Dendritic cell treated with granulocyte-macrophage colony-stimulating factor and Interleukin-4, amounts not matched to agents 40 ng/mL and 50 ng/mL, for 4 days (primary cell): ENCODE measurements around the gene CDK17.

Experiments used
- H3K27ac Mint-ChIP-seq: one replicate; pipeline ENCODE4 v1.8.0; 2022; ENCODE audit warnings: mild to moderate bottlenecking, mixed read lengths
- H3K27me3 Mint-ChIP-seq: one replicate; pipeline ENCODE4 v1.8.0; 2022; ENCODE audit warnings: mild to moderate bottlenecking, mixed read lengths
- H3K36me3 Mint-ChIP-seq: one replicate; pipeline ENCODE4 v1.8.0; 2022; ENCODE audit warnings: low read depth, mixed read lengths
- H3K4me1 Mint-ChIP-seq: one replicate; pipeline ENCODE4 v1.8.0; 2022; ENCODE audit warnings: low read depth, mixed read lengths
- H3K4me3 Mint-ChIP-seq: one replicate; pipeline ENCODE4 v1.8.0; 2022; ENCODE audit warnings: mild to moderate bottlenecking, moderate library complexity, mixed read lengths
- H3K9me3 Mint-ChIP-seq: one replicate; pipeline ENCODE4 v1.8.0; 2022; ENCODE audit warnings: mixed read lengths
- intact Hi-C: fragments of 100-400 bp; cut with micrococcal nuclease; formaldehyde crosslinking; loops from one replicate; pipeline ENCODE4 v1.15.0; 2022

CDK17 gene

DNA sequence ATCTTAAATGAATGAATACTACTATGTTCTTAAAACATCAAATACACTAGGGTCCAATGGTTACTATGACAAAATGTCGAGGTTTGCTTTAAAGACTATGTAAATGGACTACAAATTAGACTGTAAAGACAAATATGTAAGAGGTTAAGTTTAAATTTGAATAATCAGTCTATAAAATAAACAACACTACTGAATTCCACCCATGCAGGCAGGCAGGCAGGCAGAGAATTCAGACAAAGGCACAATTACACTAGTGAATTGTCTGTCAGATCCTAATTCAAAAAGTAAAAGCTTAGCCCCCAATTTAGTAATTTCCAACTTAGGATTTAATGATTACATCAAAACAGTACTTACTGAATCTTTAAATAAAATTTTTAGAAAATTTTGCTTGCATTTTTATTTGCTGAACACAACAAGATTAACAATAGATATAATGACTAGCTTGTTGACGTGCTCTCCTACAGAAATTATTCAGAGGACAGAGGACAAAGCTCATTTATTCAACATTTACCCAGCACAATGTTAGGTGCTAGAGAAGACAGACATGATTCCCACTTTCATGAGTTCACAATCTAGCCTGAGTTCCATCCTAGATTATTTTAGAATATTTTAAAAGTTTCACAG lies 97.4 kb downstream of the CDK17 start:
- H3K4me3 Mint-ChIP-seq: no peak overlapping the region
- no peaks in the 10 kb centered on the region for H3K27me3 Mint-ChIP-seq
- H3K9me3 Mint-ChIP-seq: no peaks in the 10 kb centered on the region
- intact Hi-C loops: loop anchor here (10.0 kb wide), 1 partner anchor 72 kb away; no protein-coding TSS in a partner anchor
- H3K4me1 Mint-ChIP-seq: no peaks in the 10 kb centered on the region
- no peak overlapping the region for H3K27ac Mint-ChIP-seq
- H3K36me3 Mint-ChIP-seq: peaks cover 19% of the 10 kb centered on the region

DNA sequence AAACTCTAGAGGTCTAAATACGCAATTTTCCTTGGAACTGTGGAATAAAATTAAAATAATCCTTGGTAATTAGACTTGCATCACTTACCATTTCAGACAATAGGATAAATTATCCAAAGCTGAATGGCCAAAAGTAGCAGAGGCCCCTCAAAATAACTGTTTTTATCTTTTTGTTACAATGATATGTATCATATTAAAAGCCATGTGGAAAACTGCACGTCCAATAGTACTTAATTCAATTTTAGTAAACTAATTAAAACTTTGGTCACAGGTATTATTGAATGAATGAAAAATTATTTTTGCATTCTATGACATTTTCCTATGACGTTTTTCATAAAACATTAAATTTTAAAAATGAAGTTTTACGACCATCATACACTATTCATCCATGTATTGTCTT lies 98.5 kb downstream of the CDK17 start:
- H3K4me1 Mint-ChIP-seq: no peaks in the 10 kb centered on the region
- H3K27me3 Mint-ChIP-seq: no peaks in the 10 kb centered on the region
- H3K36me3 Mint-ChIP-seq: peaks cover 22% of the 10 kb centered on the region
- intact Hi-C loops: loop anchor here (10.0 kb wide), 1 partner anchor 73 kb away; no protein-coding TSS in a partner anchor
- H3K9me3 Mint-ChIP-seq: no peaks in the 10 kb centered on the region
- no peak overlapping the region for H3K4me3 Mint-ChIP-seq
- no peak overlapping the region for H3K27ac Mint-ChIP-seq

DNA sequence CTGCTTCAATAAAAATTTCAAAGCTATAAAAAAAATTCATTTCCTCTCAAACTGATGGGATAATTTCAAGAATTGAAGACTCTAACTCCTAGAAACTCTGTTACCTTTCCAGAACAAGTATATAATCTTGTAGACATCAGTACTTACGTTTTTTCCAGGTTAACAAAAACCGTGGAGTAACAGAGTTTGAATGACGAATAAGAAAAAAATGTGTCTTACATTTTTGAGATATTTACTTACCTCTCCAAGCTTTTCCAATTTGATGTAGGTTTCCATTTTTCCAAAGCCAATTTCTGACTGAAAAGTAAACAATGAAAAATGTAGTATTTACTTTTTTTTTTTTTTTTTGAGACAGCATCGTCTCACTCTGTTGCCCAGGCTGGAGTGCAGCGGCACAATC lies 100.2 kb downstream of the CDK17 start:
- H3K4me1 Mint-ChIP-seq: no peaks in the 10 kb centered on the region

DNA sequence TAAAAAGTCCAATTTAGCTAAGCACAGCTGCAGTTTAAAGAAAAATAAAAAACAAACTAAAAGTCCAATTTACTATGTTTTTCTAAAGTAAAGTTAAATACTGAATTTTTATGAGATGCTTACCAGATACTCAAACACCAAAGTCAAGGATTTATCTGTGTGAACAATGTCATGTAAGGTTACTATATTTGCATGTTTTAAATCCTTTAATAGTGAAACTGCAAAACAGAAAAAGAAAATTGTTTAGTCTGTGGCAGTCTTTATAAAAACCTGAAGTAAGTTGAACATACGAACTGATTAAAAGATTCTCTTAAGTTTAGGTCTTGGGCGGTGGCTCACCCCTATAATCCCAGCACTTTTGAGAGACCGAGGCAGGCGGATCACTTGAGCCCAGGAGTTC lies 102.7 kb downstream of the CDK17 start:
- no peaks in the 10 kb centered on the region for H3K9me3 Mint-ChIP-seq
- no peak overlapping the region for H3K27ac Mint-ChIP-seq
- H3K36me3 Mint-ChIP-seq: peaks cover 15% of the 10 kb centered on the region
- intact Hi-C loops: loop anchor here (10.0 kb wide), 1 partner anchor 207 kb away; no protein-coding TSS in a partner anchor
- H3K27me3 Mint-ChIP-seq: no peaks in the 10 kb centered on the region
- H3K4me1 Mint-ChIP-seq: no peaks in the 10 kb centered on the region
- H3K4me3 Mint-ChIP-seq: no peak overlapping the region

More for the DNA sequence above, 100.2 kb downstream of the CDK17 start:
- intact Hi-C loops: loop anchor here (10.0 kb wide), 1 partner anchor 75 kb away; no protein-coding TSS in a partner anchor
- no peak overlapping the region for H3K4me3 Mint-ChIP-seq
- no peak overlapping the region for H3K27ac Mint-ChIP-seq
- peaks cover 15% of the 10 kb centered on the region for H3K36me3 Mint-ChIP-seq
- no peaks in the 10 kb centered on the region for H3K27me3 Mint-ChIP-seq
- no peaks in the 10 kb centered on the region for H3K9me3 Mint-ChIP-seq

DNA sequence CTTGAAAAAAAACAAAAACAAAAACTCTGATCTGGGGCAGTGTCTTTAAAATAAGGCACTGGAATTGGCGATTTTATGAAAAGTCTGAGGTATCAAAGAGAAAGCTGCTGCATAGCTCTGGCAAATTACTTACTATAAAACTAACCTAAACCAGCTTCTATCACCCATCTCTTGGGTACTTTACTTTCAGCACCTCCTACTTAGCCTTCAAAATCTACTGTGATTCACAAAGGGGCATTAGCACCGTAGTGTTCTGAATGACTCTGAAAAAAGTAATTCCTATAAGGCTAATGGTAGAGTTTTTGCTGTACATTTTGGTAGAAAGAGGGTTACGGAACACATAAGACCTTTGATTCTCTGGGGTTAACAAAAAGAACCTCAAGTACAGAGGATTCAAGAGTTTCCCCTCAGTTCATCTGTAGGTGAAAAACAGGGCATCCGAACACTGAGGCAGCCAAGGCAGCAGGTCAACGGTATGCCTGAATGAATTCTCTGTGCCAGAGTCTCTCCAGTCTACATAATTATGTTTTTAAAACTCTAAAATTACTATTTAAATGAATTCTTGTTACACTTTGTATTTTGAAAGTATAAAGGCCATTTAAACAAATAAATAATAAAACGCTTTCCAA lies 104.6 kb downstream of the CDK17 start:
- Mint-ChIP-seq H3K4me1 (no peaks in the 10 kb centered on the region), H3K27ac (no peak overlapping the region), H3K4me3 (no peak overlapping the region), H3K36me3 (peaks cover 15% of the 10 kb centered on the region), H3K27me3 (no peaks in the 10 kb centered on the region), H3K9me3 (no peaks in the 10 kb centered on the region)
- intact Hi-C loops: loop anchor here (10.0 kb wide), 1 partner anchor 209 kb away; no protein-coding TSS in a partner anchor

DNA sequence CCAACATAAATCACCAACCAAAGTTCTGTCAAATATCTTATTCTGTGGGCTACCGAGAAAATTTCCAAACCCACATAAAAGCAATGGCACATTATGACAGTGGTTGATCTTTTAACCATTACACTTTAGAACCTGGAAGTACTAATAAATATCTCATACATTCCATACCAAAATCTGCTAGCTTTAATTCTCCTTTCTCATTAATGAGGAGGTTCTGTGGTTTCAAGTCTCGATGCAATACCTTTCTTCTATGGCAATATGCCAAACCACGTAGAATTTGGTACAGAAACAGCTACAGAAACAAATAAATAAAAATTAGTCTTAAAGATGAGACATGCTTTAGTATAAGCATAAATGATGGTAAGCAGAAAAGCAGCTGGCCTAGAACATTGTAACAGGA lies 105.4 kb downstream of the CDK17 start:
- H3K27me3 Mint-ChIP-seq: no peaks in the 10 kb centered on the region
- H3K36me3 Mint-ChIP-seq: peaks cover 15% of the 10 kb centered on the region
- no peak overlapping the region for H3K27ac Mint-ChIP-seq

DNA sequence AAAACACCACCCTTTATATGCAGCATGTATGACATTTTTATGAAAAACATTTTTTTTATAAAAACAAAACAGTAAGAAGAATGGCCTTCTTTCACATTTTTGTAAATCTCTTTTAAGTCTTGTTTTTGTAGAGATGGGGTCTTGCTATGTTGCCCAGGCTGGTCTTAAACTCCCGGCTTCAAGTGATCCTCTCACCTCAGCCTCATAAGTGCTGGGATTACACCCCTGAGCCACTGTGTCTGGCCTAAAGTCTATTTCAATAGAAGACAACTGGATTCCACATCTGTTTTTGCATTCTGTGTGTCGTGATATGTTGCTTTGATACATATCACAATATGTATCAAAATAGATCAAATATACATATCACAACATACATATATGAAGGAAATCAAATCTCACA lies 107.1 kb downstream of the CDK17 start:
- Mint-ChIP-seq H3K9me3 (no peaks in the 10 kb centered on the region), H3K4me1 (no peaks in the 10 kb centered on the region), H3K4me3 (no peak overlapping the region), H3K27ac (no peak overlapping the region), H3K27me3 (no peaks in the 10 kb centered on the region), H3K36me3 (peaks cover 23% of the 10 kb centered on the region)
- intact Hi-C loops: loop anchor here (10.0 kb wide), 1 partner anchor 212 kb away; no protein-coding TSS in a partner anchor

More for the DNA sequence above, 105.4 kb downstream of the CDK17 start:
- no peak overlapping the region for H3K4me3 Mint-ChIP-seq
- H3K4me1 Mint-ChIP-seq: no peaks in the 10 kb centered on the region
- H3K9me3 Mint-ChIP-seq: no peaks in the 10 kb centered on the region
- intact Hi-C loops: loop anchor here (10.0 kb wide), 1 partner anchor 210 kb away; no protein-coding TSS in a partner anchor

DNA sequence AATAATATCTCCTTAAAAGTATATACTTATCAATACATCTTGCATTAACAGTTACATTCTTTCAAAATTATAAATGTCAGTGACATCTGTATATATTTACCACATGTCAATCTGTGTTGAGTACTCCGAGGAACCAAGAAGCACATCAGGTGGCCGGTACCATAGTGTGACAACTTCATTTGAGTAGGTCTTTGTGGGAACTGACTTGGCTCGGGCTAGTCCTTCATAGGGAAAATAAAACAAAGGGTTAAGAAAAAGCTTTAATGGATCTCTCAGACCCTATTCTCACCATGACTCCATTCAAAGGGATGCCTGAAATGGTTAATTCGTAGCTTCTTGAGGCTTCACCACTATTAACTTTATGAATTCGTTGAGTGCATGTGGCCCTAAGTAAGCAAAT lies 111.2 kb downstream of the CDK17 start:
- Mint-ChIP-seq H3K4me1 (no peaks in the 10 kb centered on the region), H3K36me3 (peaks cover 56% of the 10 kb centered on the region), H3K27ac (no peak overlapping the region), H3K4me3 (no peak overlapping the region), H3K27me3 (no peaks in the 10 kb centered on the region), H3K9me3 (no peaks in the 10 kb centered on the region)
- intact Hi-C loops: no loop called here

DNA sequence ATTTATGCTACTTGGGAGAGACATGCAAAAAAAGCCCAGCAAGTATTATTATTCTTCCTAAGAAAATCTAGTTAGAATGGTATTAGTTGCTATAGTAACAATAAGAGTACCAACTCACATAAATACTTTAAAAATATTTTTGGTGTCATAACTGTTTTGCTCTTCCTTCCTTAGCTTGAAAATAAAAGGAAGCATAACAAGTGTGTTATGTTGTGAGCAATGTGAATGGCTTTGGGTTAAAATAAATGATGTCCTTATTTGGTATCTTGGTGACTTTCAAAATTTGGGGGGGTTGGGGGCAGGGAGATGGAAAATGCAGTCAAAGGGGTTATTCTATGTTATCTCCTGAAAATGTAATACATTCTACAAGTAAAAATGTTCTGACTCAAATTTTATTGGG lies 115.1 kb downstream of the CDK17 start:
- Mint-ChIP-seq H3K4me1 (peaks cover 5% of the 10 kb centered on the region), H3K36me3 (peaks cover 82% of the 10 kb centered on the region), H3K27ac (no peak overlapping the region), H3K4me3 (no peak overlapping the region), H3K27me3 (no peaks in the 10 kb centered on the region), H3K9me3 (no peaks in the 10 kb centered on the region)
- intact Hi-C loops: no loop called here

DNA sequence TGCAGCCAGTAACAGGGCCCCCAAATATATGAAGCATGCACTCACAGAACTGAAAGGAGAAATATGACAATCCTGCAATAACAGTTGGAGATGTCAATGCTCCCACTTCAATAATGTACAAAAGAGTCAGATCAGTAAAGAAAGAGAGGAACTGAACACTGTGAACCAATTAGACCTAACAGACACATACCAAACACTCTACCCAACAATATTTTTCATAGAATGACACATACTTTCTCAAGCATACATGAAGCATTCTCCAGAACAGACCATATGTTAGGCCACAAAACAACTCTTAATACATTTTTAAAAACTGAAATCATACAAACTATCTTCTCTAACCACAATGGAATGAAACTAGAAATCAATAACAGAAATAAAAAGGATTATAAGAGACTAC lies 125.9 kb downstream of the CDK17 start:
- Mint-ChIP-seq H3K9me3 (no peaks in the 10 kb centered on the region), H3K4me3 (no peak overlapping the region), H3K27ac (no peak overlapping the region), H3K4me1 (peaks cover 5% of the 10 kb centered on the region), H3K36me3 (peaks cover 59% of the 10 kb centered on the region), H3K27me3 (no peaks in the 10 kb centered on the region)
- intact Hi-C loops: no loop called here

DNA sequence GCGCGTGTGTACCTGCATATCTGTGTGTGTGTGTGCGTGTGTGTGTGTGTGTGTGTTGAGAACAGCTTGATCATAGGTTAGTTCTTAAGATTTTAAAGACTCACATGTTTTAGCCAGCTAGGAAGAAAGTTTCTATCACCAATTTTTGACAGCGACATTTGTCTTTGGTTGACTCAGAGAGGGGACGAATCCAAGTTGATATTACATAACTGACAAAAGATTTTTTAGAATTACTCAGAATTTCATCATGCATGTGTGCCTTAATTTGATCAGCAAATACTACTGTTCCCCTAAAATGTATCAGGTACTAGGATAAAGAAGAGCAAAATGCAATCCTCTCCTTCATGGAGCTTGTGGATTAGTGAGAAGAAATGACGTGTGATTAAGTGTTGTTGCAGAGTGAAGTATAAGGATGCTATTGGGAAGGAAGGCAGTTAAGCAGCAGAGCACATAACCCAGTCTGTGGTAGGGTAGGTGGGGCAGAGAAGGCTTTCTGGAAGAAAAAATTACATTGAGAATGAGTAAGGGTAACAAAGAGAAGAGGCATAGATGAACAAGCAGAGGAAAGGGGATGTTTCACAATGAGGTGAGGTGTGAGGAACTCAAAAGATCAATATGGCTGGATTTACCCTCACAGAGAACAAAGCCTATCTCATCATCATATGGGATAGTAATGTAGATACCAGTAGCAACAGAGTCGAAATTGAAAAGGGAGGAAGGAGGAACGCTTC lies 128.6 kb downstream of the CDK17 start:
- H3K27me3 Mint-ChIP-seq: no peaks in the 10 kb centered on the region
- H3K36me3 Mint-ChIP-seq: peaks cover 49% of the 10 kb centered on the region
- H3K27ac Mint-ChIP-seq: no peak overlapping the region
- H3K4me3 Mint-ChIP-seq: no peak overlapping the region
- intact Hi-C loops: no loop called here
- H3K9me3 Mint-ChIP-seq: no peaks in the 10 kb centered on the region
- H3K4me1 Mint-ChIP-seq: peaks cover 5% of the 10 kb centered on the region

DNA sequence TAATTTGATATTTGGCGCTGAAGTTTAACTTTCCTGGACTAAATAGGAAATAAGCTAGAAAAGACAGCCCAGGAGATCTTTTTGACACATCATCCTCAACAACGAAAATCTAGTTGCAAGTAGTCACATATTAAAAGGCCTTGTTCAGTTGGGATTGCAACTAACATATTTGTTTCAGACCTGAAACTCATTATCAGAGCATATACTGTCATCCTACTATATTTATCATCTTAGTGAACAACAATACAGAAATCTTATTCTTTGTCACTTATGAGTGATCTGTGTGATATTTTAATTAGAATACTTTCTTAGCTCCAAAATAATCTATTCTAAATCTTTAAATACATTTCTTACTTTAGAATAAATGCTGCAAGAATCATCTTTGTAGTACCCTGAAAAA lies 134.0 kb downstream of the CDK17 start:
- Mint-ChIP-seq H3K36me3 (peaks cover 60% of the 10 kb centered on the region), H3K4me1 (no peaks in the 10 kb centered on the region), H3K27ac (no peak overlapping the region), H3K4me3 (no peak overlapping the region), H3K9me3 (no peaks in the 10 kb centered on the region), H3K27me3 (no peaks in the 10 kb centered on the region)
- intact Hi-C loops: no loop called here

DNA sequence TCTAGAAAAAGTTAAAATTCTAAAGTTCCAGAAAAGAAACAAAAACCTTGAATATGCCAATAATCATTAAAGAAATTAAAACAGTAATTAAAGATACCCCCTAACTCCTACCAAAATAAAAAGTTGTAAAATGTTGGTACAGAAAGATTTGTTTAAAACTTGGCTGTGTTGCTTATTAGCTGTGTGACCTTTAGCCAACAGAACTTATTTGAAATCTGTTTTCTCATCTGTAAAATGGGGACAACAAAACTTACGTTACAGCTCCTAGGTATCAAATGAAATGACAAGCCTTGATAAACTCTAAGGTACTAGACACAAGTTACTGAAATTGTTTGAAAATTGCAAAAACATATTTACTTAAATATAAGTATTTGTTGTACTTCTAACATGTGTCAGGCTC lies 134.4 kb downstream of the CDK17 start:
- Mint-ChIP-seq H3K27ac (no peak overlapping the region), H3K4me3 (no peak overlapping the region), H3K9me3 (no peaks in the 10 kb centered on the region), H3K4me1 (no peaks in the 10 kb centered on the region), H3K36me3 (peaks cover 64% of the 10 kb centered on the region), H3K27me3 (no peaks in the 10 kb centered on the region)
- intact Hi-C loops: no loop called here

DNA sequence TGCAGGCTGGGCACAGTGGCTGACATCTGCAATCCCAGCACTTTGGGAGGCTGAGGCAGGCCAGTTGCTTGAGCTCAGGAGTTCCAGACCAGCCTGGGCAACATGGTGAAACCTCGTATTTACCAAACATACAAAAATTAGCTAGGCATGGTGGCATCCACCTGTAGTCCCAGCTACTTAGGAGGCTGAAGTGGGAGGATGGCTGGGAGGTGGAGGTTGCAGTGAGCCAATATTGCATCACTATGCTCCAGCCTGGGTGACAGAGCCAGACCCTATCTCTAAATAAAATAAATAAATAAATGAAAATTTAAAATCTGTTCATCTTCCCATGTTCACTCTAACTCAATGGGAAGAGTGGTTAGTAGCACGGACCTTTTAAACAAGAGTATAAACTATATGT lies 134.8 kb downstream of the CDK17 start:
- no peaks in the 10 kb centered on the region for H3K4me1 Mint-ChIP-seq
- intact Hi-C loops: no loop called here
- peaks cover 65% of the 10 kb centered on the region for H3K36me3 Mint-ChIP-seq
- no peak overlapping the region for H3K27ac Mint-ChIP-seq
- no peaks in the 10 kb centered on the region for H3K27me3 Mint-ChIP-seq
- H3K9me3 Mint-ChIP-seq: no peaks in the 10 kb centered on the region
- H3K4me3 Mint-ChIP-seq: no peak overlapping the region
